Keratinocyte (primary cell): ENCODE measurements around the gene ACVR1B. TPM values are rescaled to one million over a fixed set of nuclear protein-coding genes. Genes with fewer than 3 reads are reported as not detected.

Experiments
- DNase-seq: peaks from one replicate; pipeline ENCODE4 v3.0.0-alpha.2; 2011; ENCODE audit warnings: low read depth, missing footprints, low spot score
- FAIRE-seq: peaks from 2 replicates; lab custom pipeline; 2011; peaks lifted over from hg19 to GRCh38; lab: Jason Lieb, UNC
- H2AFZ ChIP-seq: 2 replicates; pipeline ENCODE4 v1.6.0; 2012; ENCODE audit warnings: low read length, control low read depth, inconsistent platforms; ENCODE audit not compliant: control insufficient read depth
- H3K27ac ChIP-seq: 2 replicates; pipeline ENCODE4 v1.5.1; 2011; ENCODE audit warnings: low read length; ENCODE audit not compliant: control insufficient read depth, insufficient read depth
- H3K27me3 ChIP-seq: 3 replicates; pipeline ENCODE4 v1.6.0; 2011; ENCODE audit warnings: low read length; ENCODE audit not compliant: control insufficient read depth, insufficient read depth; ENCODE audit errors: extremely low read depth
- H3K36me3 ChIP-seq, 2 experiments: 2 replicates in 1 of 2; 3 replicates in 1 of 2; pipeline ENCODE4 v1.5.1; 2011; ENCODE audit warnings: low read length in 2 of 2, mild to moderate bottlenecking in 1 of 2; ENCODE audit not compliant: control insufficient read depth in 2 of 2, insufficient read depth in 2 of 2; ENCODE audit errors: extremely low read depth in 1 of 2
- H3K4me1 ChIP-seq: 3 replicates; pipeline ENCODE4 v1.5.1; 2011; ENCODE audit warnings: low read length; ENCODE audit not compliant: control insufficient read depth, insufficient read depth; ENCODE audit errors: extremely low read depth
- H3K4me2 ChIP-seq: 3 replicates; pipeline ENCODE4 v1.6.0; 2011; ENCODE audit warnings: low read depth, low read length; ENCODE audit not compliant: control insufficient read depth, insufficient read depth; ENCODE audit errors: extremely low read depth
- H3K4me3 ChIP-seq, 3 experiments: fragments of 200-600 bp in 1 of 3; sonication (generic) in 1 of 3; 2 replicates in 2 of 3; 3 replicates in 1 of 3; pipeline ENCODE4 v1.5.1; 2011 to 2016; ENCODE audit warnings: low read length in 3 of 3, mild to moderate bottlenecking in 3 of 3, control low read depth in 2 of 3, inconsistent platforms in 1 of 3, low read depth in 1 of 3, mixed read lengths in 1 of 3, mixed run types in 1 of 3, moderate library complexity in 1 of 3; ENCODE audit not compliant: control insufficient read depth in 2 of 3, insufficient read depth in 2 of 3; ENCODE audit errors: extremely low read depth in 1 of 3
- H3K79me2 ChIP-seq: 2 replicates; pipeline ENCODE4 v1.6.0; 2012; ENCODE audit warnings: low read length; ENCODE audit not compliant: control insufficient read depth, insufficient read depth
- H3K9ac ChIP-seq: 3 replicates; pipeline ENCODE4 v1.6.0; 2011; ENCODE audit warnings: low read length; ENCODE audit not compliant: control insufficient read depth, insufficient read depth; ENCODE audit errors: extremely low read depth
- H3K9me1 ChIP-seq: 3 replicates; pipeline ENCODE4 v1.6.0; 2011; ENCODE audit warnings: low read length; ENCODE audit not compliant: control insufficient read depth, insufficient read depth; ENCODE audit errors: extremely low read depth
- H3K9me3 ChIP-seq: 2 replicates; pipeline ENCODE4 v1.5.1; 2012; ENCODE audit warnings: low read depth, low read length; ENCODE audit not compliant: control insufficient read depth
- H4K20me1 ChIP-seq: 3 replicates; pipeline ENCODE4 v1.6.0; 2011; ENCODE audit warnings: low read length; ENCODE audit not compliant: control insufficient read depth, insufficient read depth; ENCODE audit errors: extremely low read depth
- EZH2 ChIP-seq: IDR thresholded peaks from one replicate; pipeline ENCODE4 v1.6.1; 2012; ENCODE audit warnings: inconsistent platforms, mild to moderate bottlenecking, low read length, moderate library complexity
- dilution Hi-C: fragments of 300-500 bp; cut with MboI; formaldehyde crosslinking; loops from one replicate; pipeline ENCODE4 v1.7.0; 2020; ENCODE audit warnings: low sequenced_read_pairs; ENCODE audit not compliant: extremely low pct_ligation_motif_present
- polyA plus RNA-seq, 5 experiments: library from polyadenylated mRNA; depleted of rRNA in 3 of 5; stranded (reverse) in 3 of 5; stranded (forward) in 1 of 5; unstranded in 1 of 5; fragments of >200 nt; gene quantifications; 1 replicate in 1 of 5; 2 replicates in 3 of 5; 3 replicates in 1 of 5; pipeline versions ENCODE4 v1.2.1 to v1.2.3, GENCODE V29; 2011 to 2012; ENCODE audit warnings: missing spikeins in 2 of 5, low read depth in 1 of 5, low replicate concordance in 1 of 5
- TF ChIP-seq, protein P1 (sequence below), 3 experiments: IDR thresholded peaks in 1 of 3; conservative IDR thresholded peaks in 1 of 3; optimal IDR thresholded peaks in 1 of 3; 2 replicates in 2 of 3; 3 replicates in 1 of 3; pipeline versions ENCODE3 to v1.5.1; 2011; ENCODE audit warnings: low read length in 3 of 3, mild to moderate bottlenecking in 3 of 3, moderate library complexity in 2 of 3, control low read depth in 1 of 3, inconsistent platforms in 1 of 3; ENCODE audit not compliant: insufficient read depth in 2 of 3; ENCODE audit errors: extremely low read depth in 1 of 3

The ACVR1B gene
- polyA plus RNA-seq, 1 donor (not counting 4 experiments of a cell fraction or from before 2014, with no cell fraction given): 12.7 TPM

DNA sequence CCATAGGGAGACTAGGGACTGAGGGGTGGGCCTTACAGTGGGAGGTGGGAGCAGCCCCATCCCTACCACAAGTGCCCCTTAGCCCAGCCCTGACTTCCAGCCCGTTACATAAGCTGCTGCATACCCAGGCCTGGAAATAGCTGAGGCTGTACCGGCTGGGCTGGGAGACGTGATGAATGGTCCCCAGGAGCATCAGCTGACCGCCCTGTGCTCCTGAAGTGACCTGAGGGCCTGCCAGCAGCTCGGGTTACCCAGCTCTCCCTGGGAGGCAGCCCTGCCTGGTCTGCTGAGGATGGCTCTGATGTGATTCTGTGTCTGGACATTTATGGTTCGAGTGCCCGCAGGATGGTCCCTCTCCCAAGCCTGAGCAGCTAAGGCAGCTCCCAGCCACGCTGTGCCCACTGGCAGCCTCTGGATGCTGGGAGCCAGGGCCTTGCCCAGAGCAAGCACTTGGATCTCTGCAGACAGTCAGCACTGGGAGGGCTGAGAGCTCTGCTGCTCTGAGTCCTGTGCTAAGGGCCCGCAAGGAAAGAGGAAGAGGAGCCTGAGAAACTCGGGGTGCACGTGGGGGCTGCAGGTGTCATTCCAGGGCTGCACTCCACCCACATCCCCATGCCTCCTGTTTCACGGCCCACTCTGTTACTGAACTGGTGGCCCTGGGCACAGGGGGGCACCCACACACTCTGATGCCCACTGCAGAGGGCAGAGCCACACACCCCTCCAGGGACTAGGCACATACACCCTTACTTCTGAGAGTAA, 75.8 kb downstream of the ACVR1B start:
- no peak for FAIRE-seq
- dilution Hi-C loops: no loop called here
- no peak overlapping the region for H2AFZ ChIP-seq
- no peaks in the 10 kb centered on the region for H3K9me1 ChIP-seq
- TF ChIP-seq, protein P1, sequence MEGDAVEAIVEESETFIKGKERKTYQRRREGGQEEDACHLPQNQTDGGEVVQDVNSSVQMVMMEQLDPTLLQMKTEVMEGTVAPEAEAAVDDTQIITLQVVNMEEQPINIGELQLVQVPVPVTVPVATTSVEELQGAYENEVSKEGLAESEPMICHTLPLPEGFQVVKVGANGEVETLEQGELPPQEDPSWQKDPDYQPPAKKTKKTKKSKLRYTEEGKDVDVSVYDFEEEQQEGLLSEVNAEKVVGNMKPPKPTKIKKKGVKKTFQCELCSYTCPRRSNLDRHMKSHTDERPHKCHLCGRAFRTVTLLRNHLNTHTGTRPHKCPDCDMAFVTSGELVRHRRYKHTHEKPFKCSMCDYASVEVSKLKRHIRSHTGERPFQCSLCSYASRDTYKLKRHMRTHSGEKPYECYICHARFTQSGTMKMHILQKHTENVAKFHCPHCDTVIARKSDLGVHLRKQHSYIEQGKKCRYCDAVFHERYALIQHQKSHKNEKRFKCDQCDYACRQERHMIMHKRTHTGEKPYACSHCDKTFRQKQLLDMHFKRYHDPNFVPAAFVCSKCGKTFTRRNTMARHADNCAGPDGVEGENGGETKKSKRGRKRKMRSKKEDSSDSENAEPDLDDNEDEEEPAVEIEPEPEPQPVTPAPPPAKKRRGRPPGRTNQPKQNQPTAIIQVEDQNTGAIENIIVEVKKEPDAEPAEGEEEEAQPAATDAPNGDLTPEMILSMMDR (optimal IDR thresholded peaks at IDR 0.05 in 1 of 3, IDR thresholded peaks at IDR 0.05 in 1 of 3, conservative IDR thresholded peaks at IDR 0.05 in 1 of 3; ENCODE audit: extremely low read depth in 1 of 3, insufficient read depth in 2 of 3, low read length in 3 of 3): no peak
- no peak for TF ChIP-seq EZH2
- H3K9me3 ChIP-seq: no peaks in the 10 kb centered on the region
- no peaks in the 10 kb centered on the region for H3K36me3 ChIP-seq
- no peak overlapping the region for H3K27ac ChIP-seq
- no peak for DNase-seq
- H3K4me3 ChIP-seq: no peak overlapping the region
- H3K79me2 ChIP-seq: no peaks in the 10 kb centered on the region
- H3K9ac ChIP-seq: no peak overlapping the region
- H4K20me1 ChIP-seq: no peaks in the 10 kb centered on the region
- no peak overlapping the region for H3K4me2 ChIP-seq
- peaks cover 7% of the 10 kb centered on the region for H3K27me3 ChIP-seq
- H3K4me1 ChIP-seq: peaks cover 8% of the 10 kb centered on the region

DNA sequence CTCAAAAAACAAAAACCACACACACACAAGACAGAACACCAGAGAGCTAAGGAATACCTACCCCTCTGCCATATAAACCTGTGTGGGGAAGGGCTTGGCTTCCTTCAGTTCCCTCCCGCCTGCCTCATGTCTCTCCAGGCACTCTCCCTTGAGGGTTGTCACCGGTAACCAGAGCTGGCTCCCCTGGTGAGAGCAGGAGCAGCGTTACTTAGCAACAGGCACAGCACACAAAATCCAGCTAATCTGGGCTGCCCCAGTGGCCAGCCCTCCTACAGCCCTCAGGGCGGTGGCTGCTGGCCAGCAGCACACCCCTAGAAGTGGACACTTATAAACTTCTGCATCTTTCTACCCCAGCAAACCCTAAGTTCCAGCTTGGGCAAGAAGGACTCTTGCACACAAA, 78.2 kb downstream of the ACVR1B start:
- FAIRE-seq (no peak), DNase-seq (no peak)
- TF ChIP-seq, protein P1 (optimal IDR thresholded peaks at IDR 0.05 in 1 of 3, IDR thresholded peaks at IDR 0.05 in 1 of 3, conservative IDR thresholded peaks at IDR 0.05 in 1 of 3; ENCODE audit: extremely low read depth in 1 of 3, insufficient read depth in 2 of 3, low read length in 3 of 3): no peak
- TF ChIP-seq EZH2: no peak
- peaks cover under 1% of the 10 kb centered on the region for H3K27me3 ChIP-seq
- H4K20me1 ChIP-seq: no peaks in the 10 kb centered on the region
- no peak overlapping the region for H3K4me3 ChIP-seq
- H3K9me3 ChIP-seq: no peaks in the 10 kb centered on the region
- no peak overlapping the region for H3K4me2 ChIP-seq
- no peaks in the 10 kb centered on the region for H3K79me2 ChIP-seq
- no peak overlapping the region for H2AFZ ChIP-seq
- dilution Hi-C loops: no loop called here
- H3K9ac ChIP-seq: no peak overlapping the region
- no peaks in the 10 kb centered on the region for H3K36me3 ChIP-seq
- H3K4me1 ChIP-seq: peaks cover 20% of the 10 kb centered on the region
- no peak overlapping the region for H3K27ac ChIP-seq
- no peaks in the 10 kb centered on the region for H3K9me1 ChIP-seq
